GM18511 (cell line): ENCODE measurements around the gene GAB1.
"Not testable (repeated sequence)": the region's sequence is repeated elsewhere in the genome, so short reads cannot be mapped to it uniquely, and the experiment has no call there.

Source experiments
- ATAC-seq: cut with Tn5 transposase; IDR thresholded peaks from one replicate; pipeline ENCODE4 v1.9.1; 2021; ENCODE audit warnings: mild to moderate bottlenecking, moderate library complexity; ENCODE audit not compliant: unreplicated experiment

GAB1 gene

DNA sequence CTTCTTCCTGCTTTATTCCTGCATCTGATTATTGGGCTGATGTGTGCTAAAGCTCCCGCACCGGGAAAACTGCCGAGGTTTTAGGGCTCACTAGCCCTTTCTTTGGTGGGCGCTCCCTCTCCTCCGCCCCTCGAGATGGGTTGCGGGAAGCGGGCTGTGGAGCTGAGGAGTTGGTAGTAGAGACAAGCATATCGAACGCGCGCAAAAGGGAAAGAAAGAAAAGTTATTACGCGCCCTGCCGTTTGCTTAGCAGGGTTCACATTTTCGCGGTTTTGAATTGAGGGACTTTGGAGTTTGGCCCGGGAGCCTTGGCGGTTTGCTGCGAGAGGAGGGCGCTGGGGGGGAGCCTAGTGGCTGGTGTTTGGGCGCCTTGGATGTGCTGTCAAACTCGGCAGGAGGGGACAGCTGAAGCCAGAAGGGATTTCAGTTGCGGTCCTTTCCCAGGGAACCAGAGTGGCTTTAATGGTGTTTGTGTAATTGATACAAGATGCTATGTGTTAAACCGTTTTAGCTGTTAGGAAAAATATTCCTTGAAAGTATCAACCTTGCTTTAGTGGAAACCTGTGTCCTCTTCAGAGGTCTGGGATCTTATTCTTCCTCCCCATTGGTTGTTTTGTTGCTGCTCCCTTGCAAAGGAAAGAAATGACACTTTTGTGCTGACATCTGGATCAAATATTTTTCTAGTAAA, 1.1 kb downstream of the GAB1 start:
- no peak for ATAC-seq

DNA sequence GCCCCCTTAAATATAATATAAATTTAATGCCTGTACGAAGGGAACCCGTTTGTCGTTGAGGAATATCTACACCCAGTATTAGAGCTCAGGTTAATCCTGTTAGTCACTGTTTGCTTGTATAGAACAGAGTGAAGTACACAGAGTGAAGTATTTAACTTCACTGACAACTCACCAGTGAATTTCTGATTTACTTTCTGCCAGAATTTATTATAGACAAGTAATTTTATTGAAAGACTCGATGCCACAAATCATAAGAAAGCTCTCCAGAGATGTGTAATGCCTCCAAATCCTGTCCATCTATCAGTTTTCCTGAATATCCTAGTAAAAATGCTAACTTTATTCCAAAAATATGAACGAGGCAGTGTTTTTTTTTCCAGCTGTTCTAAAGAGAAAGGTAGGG, 1.6 kb downstream of the GAB1 start:
- no peak for ATAC-seq

DNA sequence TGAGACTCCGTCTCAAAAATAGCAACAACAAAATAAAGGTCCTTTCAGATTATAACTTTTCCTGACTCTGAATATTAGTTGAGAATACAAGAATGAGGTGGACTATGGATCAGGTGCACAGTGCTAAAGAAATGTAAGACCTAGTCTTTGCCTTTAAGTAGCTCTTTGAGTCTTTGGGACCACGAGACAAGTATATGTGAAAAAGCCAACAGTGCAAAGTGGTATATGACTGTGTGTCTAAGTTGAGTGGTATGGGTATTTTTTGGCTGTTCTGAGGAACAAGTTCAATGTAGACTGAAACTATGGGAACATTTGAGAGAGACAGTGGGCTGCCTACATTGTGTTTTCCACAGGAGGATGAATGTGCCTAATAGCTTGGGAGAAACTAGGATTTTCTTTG, 2.8 kb downstream of the GAB1 start:
- ATAC-seq: no peak

GRCh38 chr4:143341186-143341755, 4.6 kb downstream of the GAB1 start:
- no peak for ATAC-seq

DNA sequence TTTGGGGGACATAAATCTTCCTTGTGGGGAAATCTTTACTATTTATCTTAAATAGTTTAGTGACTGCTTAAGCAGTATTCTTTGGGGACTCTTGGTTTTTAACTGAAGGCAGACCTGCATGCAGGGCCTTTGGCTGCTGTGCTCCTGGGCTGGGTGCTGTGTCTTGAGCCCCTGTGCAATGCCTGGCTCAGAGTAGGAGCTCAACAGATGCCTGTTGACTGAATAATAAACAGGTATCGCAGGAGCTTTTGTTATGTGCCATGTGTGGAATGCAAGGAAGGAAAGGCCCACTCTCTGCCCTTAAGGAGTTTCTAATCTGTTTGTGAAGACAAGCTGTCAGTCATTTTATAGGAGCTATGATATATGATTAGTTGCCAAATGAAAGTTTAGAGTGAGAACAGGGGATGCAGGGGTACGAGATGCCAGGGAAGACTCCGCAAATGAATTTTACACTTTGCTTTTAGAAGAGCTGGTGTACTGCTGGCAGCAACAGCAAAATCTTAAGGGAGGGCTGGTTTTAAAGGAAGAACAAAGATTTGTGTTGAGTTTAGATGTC, 6.7 kb downstream of the GAB1 start:
- ATAC-seq: no peak

- ATAC-seq: no peak
These were observed 7.4 kb downstream of the GAB1 start for GRCh38 chr4:143344041-143344440.

GRCh38 chr4:143344774-143345173, 8.1 kb downstream of the GAB1 start:
- ATAC-seq: no peak

GRCh38 chr4:143345356-143345755, 8.7 kb downstream of the GAB1 start:
- ATAC-seq: no peak

GRCh38 chr4:143346206-143346605, 9.5 kb downstream of the GAB1 start:
- no peak for ATAC-seq

GRCh38 chr4:143347484-143348111, 10.9 kb downstream of the GAB1 start:
- no peak for ATAC-seq

DNA sequence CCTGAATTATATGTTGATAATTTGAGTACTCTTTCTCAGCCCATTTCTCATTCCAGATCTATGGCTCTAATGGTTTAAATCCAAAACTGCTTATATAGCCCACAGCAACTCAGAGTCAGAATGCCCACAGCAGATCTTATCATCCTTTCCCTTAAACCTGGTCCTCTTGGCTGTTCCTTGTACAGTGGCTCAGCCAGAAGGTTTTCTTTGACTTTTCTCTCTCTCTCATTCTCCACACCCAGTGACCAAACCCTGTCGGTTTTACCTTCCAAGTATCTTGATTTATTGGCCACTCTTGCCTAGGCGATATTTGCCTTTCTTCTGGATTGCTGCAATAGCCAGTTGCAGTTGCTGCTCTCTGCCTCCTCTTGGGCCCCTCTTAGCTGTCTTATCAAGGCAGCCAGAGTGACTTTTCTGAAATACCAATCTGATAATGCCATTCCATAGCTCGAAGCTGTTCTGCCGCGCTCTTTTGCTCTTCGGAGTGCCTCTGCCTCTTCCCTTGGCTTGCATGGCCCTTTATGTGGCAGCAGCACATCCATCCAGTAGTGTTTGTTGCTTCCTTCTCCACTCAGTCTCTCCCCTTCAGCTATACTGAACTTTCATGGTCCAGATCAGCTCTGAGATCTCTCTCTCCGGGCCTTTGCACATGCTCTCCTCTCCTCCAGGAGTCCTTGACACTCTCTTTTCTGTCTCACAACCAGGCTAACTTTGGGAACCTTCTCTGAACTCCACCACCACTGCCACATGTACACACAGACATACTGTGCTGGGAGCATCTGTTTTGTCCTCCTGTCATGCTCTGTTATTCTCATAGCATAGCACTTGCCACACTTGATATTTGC, 11.8 kb downstream of the GAB1 start:
- no peak for ATAC-seq

GRCh38 chr4:143349858-143350527, 13.3 kb downstream of the GAB1 start:
- not testable (repeated sequence) for ATAC-seq

DNA sequence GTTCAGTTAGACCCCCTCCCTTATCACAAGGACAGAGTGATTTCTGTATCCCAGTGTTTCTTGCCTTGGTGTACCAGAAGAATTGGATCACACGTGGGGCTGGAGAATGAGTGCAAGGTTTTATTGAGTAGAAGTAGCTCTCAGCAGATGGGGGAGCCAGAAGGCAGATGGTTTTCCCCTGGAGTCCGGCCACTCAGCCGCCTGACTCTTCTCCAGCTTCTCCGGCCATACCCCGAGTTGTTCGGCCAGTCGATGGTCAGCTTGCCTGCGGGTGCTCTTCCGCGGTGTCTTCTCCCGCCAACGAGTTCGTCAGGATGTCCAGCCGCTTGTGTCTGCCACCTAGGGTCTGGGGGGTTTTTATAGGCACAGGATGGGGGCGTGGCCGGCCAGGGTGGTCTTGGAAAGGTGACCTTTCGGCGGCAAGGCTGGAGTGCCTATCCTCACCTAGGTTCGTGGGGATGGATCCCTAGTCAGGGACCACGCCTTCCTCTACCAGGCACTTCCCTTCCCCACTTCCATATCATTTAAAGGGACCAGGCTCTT, 14.5 kb downstream of the GAB1 start:
- no peak for ATAC-seq

DNA sequence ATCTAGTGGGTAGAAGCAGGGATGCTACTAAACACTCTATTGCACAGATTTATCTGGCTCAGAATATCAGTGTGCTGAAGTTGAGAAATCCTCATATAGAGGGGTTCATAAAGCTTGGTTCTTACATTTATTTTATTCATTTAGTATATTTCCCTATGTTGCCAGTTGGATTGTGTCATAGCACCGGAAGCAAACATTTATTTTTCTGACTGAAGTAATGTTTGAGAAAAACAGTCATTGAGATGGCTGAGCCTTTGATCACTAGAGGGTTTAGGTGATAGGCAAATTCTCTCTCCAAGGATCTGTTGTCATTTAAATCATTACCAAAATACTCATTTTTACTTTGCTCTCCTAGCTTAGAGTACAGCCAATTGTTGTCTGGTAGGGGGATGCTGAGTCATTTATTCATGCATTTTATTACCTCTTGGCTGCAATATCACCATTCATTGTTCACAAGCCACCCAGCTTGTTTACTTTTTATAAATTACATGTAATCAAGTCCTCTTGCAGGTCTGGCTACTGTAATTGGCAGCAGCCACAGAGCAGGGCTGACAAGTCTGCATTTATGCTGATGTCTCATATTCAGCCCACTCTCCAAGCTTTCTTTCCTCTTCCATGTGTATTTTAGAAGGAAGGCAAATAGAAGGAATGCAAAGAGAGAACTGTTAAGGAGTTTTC, 15.2 kb downstream of the GAB1 start:
- ATAC-seq: no peak

DNA sequence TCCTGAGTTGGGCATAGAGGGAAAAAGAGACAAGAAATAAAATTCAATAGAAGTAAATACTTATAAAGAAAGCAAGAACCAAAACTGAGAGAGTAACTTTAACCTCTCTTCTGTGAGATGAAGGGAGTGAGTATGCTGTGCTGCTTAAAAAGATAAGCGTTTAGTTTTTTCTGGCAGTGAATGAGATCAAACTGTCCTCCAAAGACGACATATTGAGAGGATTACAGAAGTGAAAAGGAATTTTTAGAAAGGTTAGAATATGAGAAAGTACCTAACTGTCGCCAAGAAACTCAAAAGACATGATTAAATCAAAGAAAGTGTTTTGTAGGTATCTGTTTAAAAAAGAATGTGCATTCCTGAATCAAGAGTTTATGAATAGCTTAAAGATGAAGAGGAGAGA, 16.0 kb downstream of the GAB1 start:
- ATAC-seq: no peak

- no peak for ATAC-seq
These were observed 17.1 kb downstream of the GAB1 start for GRCh38 chr4:143353797-143354196.

GRCh38 chr4:143354990-143355389, 18.3 kb downstream of the GAB1 start:
- ATAC-seq: peak; percentile 21

- no peak for ATAC-seq
These were observed 19.0 kb downstream of the GAB1 start for GRCh38 chr4:143355540-143356217.

DNA sequence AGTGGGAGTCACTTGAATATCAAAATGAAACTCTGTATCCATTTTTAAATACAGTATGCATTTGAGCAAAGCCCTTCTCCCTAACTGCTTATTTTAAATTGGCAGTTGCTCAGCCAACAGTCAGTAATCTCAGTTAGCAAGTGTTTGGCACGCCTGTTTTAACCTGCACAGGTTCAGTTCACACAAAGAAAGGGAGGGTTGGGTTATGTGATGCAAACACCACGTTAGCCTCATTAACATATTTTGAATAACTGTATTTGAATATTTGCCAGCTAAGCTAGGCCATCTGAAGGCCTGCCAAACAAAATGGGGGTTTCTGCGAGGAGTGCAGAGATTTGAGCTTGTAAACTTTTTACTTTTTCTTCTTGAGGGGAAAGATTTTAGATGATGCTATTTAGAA, 19.8 kb downstream of the GAB1 start:
- ATAC-seq: no peak
